Measurements from ENCODE around the gene RBP2.

Gene RBP2

DNA sequence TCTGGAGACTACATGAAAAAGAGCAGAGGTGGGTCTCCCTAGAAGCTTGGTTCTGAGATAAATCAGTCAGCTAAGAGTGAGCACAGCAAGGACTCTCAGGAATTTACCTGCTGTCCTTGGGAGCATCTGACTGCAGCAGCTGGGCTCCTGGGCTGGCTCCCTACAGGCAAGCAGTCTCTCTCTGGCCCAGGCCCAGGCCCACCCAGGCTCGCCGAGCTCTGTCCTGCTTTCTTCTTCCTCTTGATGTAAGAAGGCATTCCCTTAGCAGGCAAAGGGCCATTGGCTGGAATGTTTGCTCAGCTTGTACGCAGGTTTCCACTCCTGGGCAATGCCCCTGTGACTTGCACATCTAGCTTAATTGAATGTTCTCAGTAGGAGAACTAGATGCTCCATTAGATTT, 4.3 kb upstream of the RBP2 start:
- no peak for DNase-seq

DNA sequence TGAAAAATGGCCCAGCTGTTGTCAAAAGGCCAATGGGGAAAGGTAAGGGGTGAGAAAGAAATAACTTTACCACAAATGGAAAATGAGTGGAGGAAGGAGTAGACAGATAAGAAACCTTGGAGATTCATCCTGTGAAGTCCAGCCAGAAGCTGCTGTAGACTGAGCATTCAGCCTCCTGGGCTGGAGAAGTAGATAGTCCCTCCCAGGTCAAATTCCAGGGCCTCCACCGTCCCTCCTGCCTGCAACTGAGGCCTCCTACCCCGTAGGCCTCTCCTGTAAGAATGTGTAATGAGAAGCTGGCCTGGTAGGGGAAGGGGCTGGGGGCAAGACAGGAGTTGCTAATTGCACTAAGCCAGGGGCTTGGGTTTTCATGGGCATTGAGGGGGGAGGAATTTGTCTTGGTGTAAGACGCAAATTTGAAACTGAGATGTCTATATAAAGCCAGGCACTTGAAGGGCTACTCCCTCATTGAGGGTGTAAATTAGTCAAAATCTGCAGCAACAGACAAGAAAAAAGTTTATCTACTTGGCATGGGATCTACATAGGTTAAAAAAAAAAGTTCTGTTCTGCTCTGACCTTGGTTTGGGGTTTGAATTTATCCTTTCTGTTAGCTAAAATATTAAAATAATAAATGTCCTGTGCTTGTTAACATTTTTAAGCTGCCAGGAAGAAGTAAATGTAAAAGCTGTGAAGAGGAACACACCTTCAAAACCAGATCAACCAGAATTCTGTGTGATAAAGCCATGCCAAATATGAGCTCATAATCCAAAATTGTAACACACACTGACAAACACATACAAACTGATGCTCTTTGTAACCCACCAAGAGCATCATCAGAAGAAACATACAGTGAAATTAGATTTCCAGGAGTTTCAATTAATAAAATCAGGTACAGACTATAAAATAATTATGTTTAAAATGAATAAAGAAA, 1.7 kb upstream of the RBP2 start:
- no peak for DNase-seq

DNA sequence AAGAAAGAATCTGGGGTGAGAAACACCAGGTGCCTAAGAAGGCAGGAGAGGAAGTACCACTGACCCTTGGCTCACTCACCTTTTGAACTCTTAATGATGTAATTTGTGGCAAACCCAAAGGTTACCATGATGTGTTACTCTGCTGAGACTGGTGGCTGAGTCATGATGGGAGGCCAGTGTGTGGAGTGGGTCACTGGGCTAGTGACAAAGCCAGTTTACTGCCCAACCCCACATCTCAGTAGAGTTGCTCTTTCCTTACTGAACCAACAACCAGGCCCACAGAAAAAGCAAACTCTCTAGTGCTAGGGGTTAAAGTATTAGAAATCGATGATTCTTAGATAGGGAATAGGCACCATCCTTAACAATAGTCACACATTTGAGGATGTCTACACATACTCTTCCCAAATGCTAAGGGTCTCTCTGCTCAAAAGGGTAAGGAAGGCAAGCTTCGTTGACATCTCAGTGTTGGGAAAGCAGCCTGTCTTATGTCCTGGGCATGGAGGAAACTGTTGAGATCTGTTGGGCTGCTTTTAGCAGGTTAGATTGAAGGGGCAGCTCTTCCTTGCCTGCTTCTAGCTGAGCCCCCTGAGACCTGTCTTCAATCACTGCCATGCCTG, 3.1 kb downstream of the RBP2 start:
- no peak for DNase-seq

DNA sequence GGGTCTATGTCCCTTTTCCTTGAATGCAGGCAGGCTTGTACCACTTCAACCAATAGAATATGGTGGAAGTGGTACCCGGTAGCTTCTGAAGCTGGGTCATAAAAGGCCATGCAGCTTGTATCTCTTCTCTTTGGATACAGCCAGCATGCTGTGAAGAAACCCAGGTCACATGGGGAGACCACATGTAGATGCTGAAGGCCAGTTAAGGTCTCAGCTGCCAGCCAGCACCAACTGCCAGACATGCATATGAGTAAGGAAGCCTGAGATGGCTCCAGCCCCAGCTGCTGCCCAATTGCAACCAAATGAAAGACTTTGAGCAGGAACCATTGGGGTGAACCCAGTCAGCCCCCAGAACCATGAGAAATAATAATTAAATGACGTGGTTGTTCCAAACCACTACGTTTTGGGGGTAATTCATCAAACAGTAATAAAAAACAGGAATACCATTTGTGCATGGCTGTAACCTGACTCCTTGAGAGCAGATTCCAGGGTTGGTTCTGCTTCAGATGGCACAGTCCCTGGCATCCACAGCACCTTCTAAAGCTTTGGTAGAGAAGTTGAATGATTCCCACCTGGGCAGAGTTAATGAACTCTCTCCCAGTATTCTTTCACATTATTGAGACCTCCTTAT, 3.8 kb downstream of the RBP2 start:
- no peak for DNase-seq

DNA sequence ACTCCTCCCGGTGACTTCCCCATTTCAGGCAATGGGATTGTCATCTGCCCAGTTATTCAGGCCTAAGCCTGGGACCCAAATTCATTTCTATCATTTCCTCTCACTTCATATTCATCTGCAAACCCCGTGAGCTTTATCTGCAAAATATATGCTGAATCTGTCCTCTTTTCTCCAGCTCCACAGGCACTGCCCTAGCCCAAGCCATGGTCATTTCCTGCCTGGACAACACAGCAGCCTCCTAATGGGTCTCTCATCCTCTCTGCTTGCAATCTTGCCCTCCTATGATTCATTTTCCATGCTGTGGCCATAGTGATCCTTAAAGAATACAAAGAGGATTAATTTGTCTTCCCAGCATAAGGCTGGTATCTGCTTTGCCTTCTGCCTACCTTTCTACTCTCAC, 6.1 kb downstream of the RBP2 start:
- DNase-seq, result no peak

DNA sequence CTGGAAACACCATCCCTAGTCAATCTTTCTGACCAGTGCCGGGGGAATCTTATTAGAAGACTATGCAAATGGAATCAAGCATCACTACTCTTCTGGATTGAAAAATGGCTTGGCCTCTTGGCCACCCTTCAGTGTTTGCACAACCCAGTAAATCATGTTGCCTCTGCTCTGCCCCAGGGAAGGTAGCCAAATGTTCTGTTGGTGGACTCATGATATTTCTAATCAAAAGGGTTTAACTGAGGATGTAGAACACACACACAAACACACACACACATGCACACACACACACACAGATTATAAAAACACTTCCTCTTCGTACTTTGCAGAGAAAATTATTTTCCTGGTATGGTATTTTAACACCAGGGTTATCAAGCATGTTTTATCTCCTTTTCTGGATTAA, 7.9 kb downstream of the RBP2 start:
- no peak for DNase-seq

DNA sequence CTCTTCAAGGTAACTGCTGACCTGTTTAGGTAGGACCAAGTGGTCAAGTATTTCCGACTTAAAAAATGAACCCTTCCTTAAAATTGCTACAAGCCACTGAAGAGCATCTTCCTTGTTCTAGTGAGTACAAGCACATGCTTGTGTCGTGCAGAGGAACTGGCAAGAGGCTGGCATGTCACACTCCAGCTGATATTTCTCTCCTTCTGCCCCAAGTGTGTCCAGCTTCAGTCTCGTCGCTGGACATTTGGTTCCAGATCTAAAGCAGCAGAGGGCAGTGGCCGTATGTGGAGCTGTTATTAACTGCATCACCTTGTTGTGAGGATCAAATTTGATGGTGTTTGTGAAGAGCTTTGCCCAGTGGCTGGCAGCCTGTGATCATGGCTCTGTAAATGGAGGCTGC, 10.0 kb downstream of the RBP2 start:
- no peak for DNase-seq

DNA sequence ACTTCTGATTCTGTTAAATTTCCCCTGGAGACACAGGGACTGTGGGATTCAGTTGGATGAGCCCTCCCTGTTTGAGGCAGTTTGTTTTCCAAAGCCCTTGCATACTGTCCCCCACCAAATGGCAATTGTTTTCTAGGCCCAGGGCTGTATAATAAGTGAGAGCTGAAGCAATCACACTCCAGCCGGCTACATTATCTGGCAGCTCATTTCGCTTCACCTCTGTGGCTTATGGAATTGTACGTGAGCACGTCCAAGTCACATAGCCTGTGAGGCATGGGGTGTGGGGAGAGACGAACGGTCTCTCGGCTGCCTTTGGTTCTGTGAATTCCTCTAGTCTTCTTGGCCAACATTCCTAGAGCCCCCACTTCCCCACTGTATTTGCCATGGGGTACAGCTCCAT, 10.7 kb downstream of the RBP2 start:
- DNase-seq, result no peak

DNA sequence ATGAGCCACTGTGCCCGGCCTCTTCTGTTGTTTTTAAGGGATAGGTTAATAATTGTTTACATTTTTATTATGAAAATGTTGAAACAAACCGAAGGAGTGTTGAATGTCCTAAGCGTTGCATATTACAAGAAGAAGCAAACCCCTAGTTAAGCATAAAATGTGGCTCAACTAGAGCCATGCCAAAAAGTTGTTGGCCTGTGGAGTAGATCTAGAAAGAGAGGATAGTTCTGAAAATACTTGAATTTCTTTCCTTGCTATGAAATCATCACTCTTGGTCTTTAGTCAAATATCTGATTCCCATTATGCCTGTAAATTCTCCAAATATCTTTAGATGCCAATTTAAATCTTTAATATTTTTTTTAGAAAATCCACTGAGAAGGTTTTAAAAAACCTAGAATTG, 12.8 kb downstream of the RBP2 start:
- no peak for DNase-seq

DNA sequence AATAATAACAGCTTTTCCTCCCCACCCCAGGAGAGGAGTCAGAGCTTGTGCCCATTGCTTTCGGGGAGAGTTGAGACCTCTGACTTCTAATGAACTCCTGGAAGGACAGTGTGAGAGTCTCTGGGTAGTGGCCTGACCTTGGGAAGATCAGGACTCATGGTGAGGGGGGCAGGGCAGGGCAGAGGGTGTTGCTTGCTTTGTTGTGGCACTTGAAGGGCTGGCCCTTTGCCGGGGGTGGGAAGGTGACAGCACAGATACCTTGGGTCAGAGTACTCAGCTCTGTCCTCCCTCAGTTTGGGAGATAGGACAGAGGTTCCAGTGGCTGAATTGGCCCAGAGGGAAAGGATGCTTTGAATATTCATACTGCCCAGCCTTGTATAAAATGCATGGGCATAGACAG, 15.8 kb downstream of the RBP2 start:
- no peak for DNase-seq

DNA sequence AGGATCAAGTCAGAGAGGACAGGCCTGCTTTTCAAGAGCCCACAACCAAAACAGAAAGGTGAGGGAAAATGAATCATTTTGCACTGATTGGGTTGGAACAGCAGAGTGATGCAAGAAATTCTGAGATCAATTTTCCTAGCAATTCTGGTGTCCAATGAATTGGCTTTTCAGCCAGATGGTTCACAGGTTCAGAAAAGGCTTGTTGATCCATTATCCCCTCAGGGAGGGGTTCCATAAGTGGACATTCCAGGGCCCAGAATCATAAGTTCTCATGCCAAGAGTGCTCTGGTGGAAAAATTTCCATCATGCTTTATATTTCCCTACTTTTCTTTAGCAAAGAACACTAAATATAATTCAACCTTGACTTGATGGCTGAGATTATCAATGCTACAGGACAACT, 16.2 kb downstream of the RBP2 start:
- no peak for DNase-seq

DNA sequence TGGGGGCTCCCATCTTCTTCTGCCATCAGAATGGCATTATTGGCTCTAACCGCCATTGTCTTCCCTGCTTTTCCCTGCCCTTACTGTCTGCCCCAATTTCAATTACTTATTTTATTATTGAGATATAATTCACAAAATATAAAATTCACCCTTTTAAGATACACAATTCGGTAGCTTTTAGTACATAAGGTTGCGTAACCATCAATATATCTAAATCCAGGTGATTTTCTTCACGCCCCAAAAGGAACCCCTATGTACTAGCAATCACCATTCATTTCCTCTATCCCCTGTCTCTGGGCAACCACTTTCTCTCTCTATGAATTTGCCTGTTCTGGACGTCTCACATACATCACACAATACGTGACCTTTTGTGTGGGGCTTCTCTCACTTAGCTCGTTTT, 18.0 kb downstream of the RBP2 start:
- DNase-seq, result no peak

DNA sequence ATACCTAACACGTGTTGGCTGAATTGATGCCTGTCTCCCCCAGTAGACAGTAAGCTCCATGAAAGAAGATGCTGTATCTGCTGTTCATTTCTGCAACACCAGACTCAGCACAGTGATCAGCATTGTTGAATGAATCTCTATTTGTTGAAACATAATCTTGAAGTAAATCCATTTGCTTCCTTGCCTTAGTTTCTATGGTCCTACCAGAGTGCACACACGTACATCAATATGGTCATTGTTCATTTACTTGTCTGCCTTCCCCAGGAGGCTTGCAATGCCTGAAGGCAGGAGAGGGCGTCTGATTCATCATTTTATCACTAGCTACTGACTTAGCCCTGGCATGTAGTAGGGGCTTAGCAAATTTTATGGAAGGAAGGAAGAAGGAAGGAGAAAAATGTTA, 19.2 kb downstream of the RBP2 start:
- no peak for DNase-seq

DNA sequence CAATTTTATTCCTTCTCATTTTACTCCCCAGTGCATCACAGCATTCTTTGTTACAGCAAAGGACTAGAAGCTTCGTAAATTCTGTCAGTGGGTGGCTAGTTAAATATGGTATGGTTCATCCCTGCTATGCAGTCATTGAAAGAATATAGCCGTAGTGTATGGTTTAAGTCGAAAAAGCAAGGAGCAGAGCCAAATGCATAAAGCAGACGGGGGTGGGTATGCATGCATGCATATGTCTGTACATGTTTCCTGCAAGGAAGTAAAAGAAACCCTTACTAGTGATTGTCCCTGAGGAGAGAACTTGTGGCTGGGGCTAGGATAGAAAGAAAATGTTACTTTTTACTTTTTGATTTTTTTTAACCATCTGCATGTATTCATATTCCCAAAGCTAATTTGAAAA, 19.9 kb downstream of the RBP2 start:
- DNase-seq, result no peak

DNA sequence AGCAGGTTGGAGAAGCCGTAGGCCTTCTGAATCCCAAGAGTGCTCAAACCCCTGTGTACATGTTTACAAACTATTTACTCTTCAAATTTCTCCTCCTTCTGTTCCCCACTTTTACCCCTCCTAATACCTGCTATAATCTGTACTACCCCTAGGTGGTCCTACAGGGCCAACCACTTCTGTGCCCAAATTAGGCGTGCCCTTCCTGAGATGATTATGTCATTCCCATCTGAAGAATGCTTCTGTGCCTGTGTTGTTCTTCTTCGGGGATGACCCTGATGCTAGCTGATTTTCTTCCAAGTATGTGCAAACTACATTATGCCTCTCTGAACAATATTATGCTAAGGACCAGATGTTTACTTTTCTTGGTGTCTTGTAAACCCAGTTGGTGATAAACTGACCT, 20.5 kb downstream of the RBP2 start:
- DNase-seq, result no peak

DNA sequence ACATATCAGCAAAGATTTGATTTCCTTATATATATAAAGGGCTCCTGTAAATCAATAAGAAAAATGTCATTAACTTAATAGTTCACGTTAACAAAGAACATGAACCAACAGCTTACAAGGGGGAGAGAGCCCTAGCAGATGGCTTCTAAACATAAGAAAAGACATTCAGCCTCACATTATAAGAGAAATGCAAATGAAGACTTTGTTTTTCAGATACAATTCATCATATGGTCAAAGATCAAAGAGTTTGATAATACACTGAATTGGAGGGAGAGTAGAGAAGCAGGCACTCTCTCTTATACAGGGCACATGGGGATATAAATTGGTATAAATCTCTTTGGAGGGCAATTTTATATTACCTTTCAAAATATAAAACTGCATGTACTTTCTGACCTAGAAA, 21.1 kb downstream of the RBP2 start:
- no peak for DNase-seq

DNA sequence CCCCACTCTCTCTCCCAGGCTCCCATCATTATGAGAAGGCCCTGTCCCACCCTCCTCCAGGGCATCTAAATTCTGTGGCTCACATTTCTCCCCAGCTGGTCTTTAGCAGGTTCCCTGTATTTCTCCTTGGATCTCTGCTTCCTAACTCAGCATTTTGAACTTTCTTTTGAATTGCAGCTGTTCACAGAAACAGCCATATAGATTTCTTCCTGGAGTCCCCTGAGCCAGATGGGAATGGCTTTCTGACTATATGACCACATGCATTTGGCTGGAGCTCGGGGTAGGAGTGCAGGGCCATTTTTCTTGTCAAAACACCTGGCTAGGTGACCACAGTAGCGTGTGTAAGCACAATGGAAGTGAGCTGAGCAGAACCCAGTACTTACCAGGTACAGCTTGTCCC, 22.0 kb downstream of the RBP2 start:
- no peak for DNase-seq

DNA sequence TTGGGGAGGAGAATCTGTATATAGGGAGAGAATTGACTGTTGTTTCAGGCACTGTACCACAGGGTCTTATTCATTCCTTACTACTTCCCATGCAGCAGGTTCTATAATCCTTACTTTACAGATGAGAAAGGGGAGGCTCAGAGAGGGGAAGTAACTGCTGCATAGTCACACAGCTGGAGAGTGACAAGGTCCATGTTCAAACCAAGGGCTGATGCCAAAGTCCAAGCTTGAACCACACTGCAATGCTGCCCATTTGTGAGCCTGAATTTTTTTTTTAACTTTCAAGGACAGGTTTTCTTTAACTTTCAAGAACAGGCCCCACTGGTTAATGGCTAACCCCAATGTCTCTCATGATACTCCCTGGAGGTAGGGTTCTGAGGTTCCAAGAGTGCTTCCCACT, 26.2 kb downstream of the RBP2 start:
- DNase-seq, result no peak

DNA sequence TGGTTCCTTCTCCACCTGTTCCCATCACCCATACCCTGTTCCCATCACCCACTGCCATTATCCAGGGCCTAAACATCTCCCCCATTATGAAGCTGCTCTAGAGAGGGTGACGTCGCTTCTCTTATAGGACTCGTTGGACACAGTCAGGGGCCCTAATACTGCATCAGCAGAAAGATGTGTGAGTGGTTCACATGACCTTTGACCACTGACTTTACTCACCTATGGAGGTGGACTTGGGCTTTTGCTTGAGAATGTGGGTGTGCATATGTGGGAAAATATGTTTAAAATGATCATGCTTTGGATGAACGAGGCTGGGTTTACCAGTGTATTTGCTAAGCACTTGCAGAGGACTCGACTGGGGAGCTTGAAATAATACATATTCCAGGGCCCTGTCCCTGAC, 26.8 kb downstream of the RBP2 start:
- DNase-seq, result no peak

DNA sequence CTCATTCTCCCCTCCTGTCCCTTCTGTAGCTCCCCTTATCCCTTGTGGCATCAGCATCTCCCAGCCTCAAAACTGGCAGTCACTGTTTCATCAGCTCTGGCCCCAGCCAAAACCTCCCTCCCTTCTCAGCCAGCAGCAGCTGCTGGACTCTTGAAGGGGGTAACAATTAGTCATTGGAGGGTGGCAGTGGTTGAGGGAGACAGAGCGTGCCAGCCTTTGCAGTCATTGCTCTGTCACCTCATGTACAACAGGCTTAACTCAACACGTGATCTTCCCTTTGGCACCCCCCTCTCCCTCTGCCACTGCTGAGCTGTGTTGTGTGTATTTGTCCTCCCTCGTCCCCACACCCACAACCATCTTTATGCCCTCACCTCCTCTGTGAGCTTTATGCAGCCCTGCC, 28.2 kb downstream of the RBP2 start:
- DNase-seq, result no peak

DNA sequence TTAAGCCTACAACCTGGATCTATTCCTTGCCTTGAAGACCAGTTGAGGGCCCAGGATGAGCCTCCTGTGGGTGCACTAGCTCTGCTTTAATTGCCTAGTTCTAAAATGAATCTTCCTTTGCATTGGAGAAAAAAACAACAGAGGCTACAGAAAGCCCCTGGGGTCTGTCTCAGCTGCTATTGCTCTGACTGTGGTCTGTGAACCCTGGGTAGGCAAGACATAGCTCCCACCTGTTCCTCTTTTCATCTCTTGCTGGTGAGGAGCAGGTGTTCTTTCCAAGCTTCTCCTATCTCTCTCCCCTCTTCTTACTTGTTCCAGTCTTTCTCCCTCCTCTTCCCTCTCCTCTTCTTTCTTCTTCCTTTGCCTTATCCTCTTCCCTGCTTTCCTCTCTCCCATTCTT, 28.8 kb downstream of the RBP2 start:
- DNase-seq, result no peak

DNA sequence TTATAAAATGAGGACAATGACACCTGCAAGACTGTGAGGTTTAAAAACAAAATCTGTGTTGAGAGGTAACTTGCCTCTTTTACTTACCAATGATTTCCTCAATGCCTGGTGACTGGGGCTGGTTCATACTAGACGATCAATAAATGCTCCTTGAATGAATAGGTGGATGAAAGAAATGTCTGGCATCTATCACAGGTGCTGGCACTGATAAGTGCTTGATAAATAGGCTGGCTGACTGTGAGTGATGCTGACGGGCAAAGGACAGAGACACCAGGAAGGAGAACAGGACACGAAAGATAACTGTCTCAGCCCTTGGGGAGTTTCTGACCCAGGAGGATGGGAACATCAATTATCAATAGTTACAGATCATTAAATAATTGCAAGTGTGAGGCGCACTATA, 31.9 kb downstream of the RBP2 start:
- no peak for DNase-seq

DNA sequence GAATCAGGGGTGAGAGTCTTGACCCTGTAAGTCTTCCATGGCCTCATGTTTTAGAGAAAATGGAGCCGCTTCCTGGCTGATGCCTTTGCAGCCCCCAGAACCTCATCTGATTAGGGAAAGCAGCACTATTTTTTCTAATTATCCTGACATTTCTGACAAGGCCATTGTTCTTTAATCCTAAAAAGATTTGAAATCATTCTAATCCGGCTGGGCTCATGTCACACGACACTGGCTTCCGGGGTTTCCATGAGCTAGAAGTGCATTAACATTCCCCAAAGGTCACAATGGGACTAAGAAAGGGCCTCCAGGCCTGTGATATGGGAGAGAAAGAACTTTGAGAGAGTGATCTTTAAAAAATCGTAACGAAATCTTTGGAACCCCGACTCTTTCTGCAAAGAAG, 33.1 kb downstream of the RBP2 start:
- no peak for DNase-seq

DNA sequence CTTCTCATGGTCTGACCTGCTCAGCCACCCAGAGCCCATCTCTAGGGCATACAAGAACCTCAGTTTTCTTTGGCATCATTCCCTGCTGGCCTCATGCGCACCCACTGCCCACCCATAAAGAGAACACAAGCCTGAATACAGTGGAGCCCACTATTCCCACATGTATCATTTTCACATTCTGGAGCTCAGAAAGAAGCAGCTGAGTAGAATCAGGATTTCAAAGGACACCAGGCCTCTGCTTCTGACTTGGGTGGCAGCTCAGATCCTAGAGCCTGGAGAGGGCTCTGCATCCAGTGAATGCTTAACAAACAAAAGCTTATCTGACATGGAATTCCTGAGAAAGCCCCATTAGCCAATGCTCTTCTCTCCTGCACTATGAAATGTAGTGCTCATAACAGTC, 34.7 kb downstream of the RBP2 start:
- no peak for DNase-seq
